Upper lobe of right lung (tissue), 1 donor: Measurements from ENCODE around the gene BCL11B. TPM values are rescaled to one million over a fixed set of nuclear protein-coding genes. Genes with fewer than 3 reads are reported as not detected.

Experiments used
- ATAC-seq: fragments of 200-7000 bp; cut with Tn5 transposase; one replicate; pipeline ENCODE4 v1.9.1; 2020; ENCODE audit warnings: mild to moderate bottlenecking, moderate library complexity
- DNase-seq: peaks from one replicate; pipeline ENCODE4 v3.0.0-alpha.2; 2020
- H3K27ac ChIP-seq: fragments of 200-600 bp; one replicate; pipeline ENCODE4 v1.8.0; 2022
- H3K27me3 ChIP-seq: fragments of 200-600 bp; one replicate; pipeline ENCODE4 v1.8.0; 2022; ENCODE audit warnings: mild to moderate bottlenecking
- H3K36me3 ChIP-seq: fragments of 200-600 bp; one replicate; pipeline ENCODE4 v1.8.0; 2022
- H3K4me1 ChIP-seq: fragments of 200-600 bp; one replicate; pipeline ENCODE4 v1.8.0; 2022
- H3K4me3 ChIP-seq: fragments of 200-600 bp; one replicate; pipeline ENCODE4 v1.8.0; 2022; ENCODE audit warnings: mild to moderate bottlenecking
- H3K9me3 ChIP-seq: fragments of 200-600 bp; one replicate; pipeline ENCODE4 v1.8.0; 2022
- CTCF ChIP-seq: fragments of 200-600 bp; IDR thresholded peaks from one replicate; pipeline ENCODE4 v1.8.0; 2022; ENCODE audit warnings: antibody characterized with exemption
- intact Hi-C: fragments of 100-400 bp; cut with DNase I; formaldehyde crosslinking; loops from one replicate; pipeline ENCODE4 v1.11.0; 2022
- total RNA-seq: library from RNA; stranded (reverse); fragmentation: NEBNext Ultra II Directional; extraction: Animal tissue kit (Norgen Biotek cat#: 25700); gene quantifications from one replicate; pipeline ENCODE4 v1.2.1, GENCODE V29; 2021
- donor health status: DM: no; HTN: yes; CAD: no; lungs with severe emphysema.

The BCL11B gene
- total RNA-seq, 1 donor from 2014 or later, result 2.4 TPM

GRCh38 chr14:99127651-99128167 is 144.3 kb downstream of the BCL11B start:
- peaks cover 5% of the 10 kb centered on the region for H3K4me1 ChIP-seq
- intact Hi-C loops, result no loop called here
- peak; percentile 47 for DNase-seq

GRCh38 chr14:99125616-99126431 is 146.2 kb downstream of the BCL11B start:
- no peak for ATAC-seq
- H3K4me1 ChIP-seq, result peaks cover 5% of the 10 kb centered on the region
- no peak overlapping the region for H3K4me3 ChIP-seq
- H3K36me3 ChIP-seq, result no peaks in the 10 kb centered on the region
- no peak overlapping the region for H3K27ac ChIP-seq
- intact Hi-C loops, result no loop called here
- no peaks in the 10 kb centered on the region for H3K27me3 ChIP-seq
- no peak for DNase-seq
- TF ChIP-seq CTCF, result no peak
- H3K9me3 ChIP-seq, result no peaks in the 10 kb centered on the region

More at GRCh38 chr14:99127651-99128167, 144.3 kb downstream of the BCL11B start:
- H3K4me3 ChIP-seq, result no peak overlapping the region
- H3K27me3 ChIP-seq, result no peaks in the 10 kb centered on the region
- no peak for ATAC-seq
- TF ChIP-seq CTCF, result no peak
- no peaks in the 10 kb centered on the region for H3K36me3 ChIP-seq
- no peak overlapping the region for H3K27ac ChIP-seq
- no peaks in the 10 kb centered on the region for H3K9me3 ChIP-seq

- no peak for DNase-seq
- Histone ChIP-seq H3K9me3 (no peaks in the 10 kb centered on the region), H3K4me1 (peaks cover 5% of the 10 kb centered on the region), H3K36me3 (no peaks in the 10 kb centered on the region), H3K27ac (no peak overlapping the region), H3K27me3 (no peaks in the 10 kb centered on the region), H3K4me3 (no peak overlapping the region)
- intact Hi-C loops, result no loop called here
- no peak for TF ChIP-seq CTCF
- ATAC-seq, result no peak
Observed at GRCh38 chr14:99125113-99125512, 146.9 kb downstream of the BCL11B start.

- Histone ChIP-seq H3K36me3 (no peaks in the 10 kb centered on the region), H3K4me1 (peaks cover 5% of the 10 kb centered on the region), H3K9me3 (no peaks in the 10 kb centered on the region), H3K27ac (no peak overlapping the region), H3K27me3 (peaks cover 2% of the 10 kb centered on the region), H3K4me3 (no peak overlapping the region)
- TF ChIP-seq CTCF, result no peak
- ATAC-seq (no peak), DNase-seq (no peak)
- intact Hi-C loops, result no loop called here
Observed at GRCh38 chr14:99124482-99125105, 147.4 kb downstream of the BCL11B start.

GRCh38 chr14:99123208-99123870 is 148.7 kb downstream of the BCL11B start:
- ATAC-seq (no peak), DNase-seq (no peak)
- Histone ChIP-seq H3K27ac (no peak overlapping the region), H3K27me3 (peaks cover 10% of the 10 kb centered on the region), H3K4me1 (peaks cover 5% of the 10 kb centered on the region), H3K9me3 (no peaks in the 10 kb centered on the region), H3K4me3 (no peak overlapping the region), H3K36me3 (no peaks in the 10 kb centered on the region)
- intact Hi-C loops, result no loop called here
- TF ChIP-seq CTCF, result no peak
